ENCODE data around the gene ATP6V0A1.
"Not testable (repeated sequence)": the region's sequence is repeated elsewhere in the genome, so short reads cannot be mapped to it uniquely, and the experiment has no call there.

ATP6V0A1 gene

GRCh38 chr17:42451270-42451669 lies 7.4 kb upstream of the ATP6V0A1 start:
- CTCF ChIA-PET, H3K9me3 Mint-ChIP-seq, H3K36me3 Mint-ChIP-seq, H3K4me3 Mint-ChIP-seq, H3K27ac Mint-ChIP-seq, H3K4me1 Mint-ChIP-seq, DNase-seq: not testable (repeated sequence)
- H3K27me3 Mint-ChIP-seq: peaks cover 40% of the 10 kb centered on the region

- no peak for DNase-seq
- H3K27ac Mint-ChIP-seq: no peak overlapping the region
Observed at GRCh38 chr17:42453439-42453838, 5.2 kb upstream of the ATP6V0A1 start.

GRCh38 chr17:42454987-42455386 lies 3.7 kb upstream of the ATP6V0A1 start:
- H3K9me3 Mint-ChIP-seq, H3K36me3 Mint-ChIP-seq, H3K4me3 Mint-ChIP-seq, H3K27ac Mint-ChIP-seq, CTCF ChIA-PET, DNase-seq: not testable (repeated sequence)
- H3K4me1 Mint-ChIP-seq: peaks cover 37% of the 10 kb centered on the region
- H3K27me3 Mint-ChIP-seq: peaks cover 57% of the 10 kb centered on the region

More at GRCh38 chr17:42453439-42453838, 5.2 kb upstream of the ATP6V0A1 start:
- Mint-ChIP-seq H3K9me3 (no peaks in the 10 kb centered on the region), H3K27me3 (peaks cover 47% of the 10 kb centered on the region), H3K4me1 (peaks cover 22% of the 10 kb centered on the region), H3K4me3 (no peak overlapping the region), H3K36me3 (no peaks in the 10 kb centered on the region)
- CTCF ChIA-PET: no interaction called here

GRCh38 chr17:42456223-42457106 lies 2.2 kb upstream of the ATP6V0A1 start:
- peak overlapping the region; percentile 52 for H3K4me3 Mint-ChIP-seq
- CTCF ChIA-PET: interaction anchor here (0.7 to 1.5 kb wide), 4 partner anchors 15 to 71 kb away, joined by 3 to 4 read pairs (median 3); no protein-coding TSS in a partner anchor
- DNase-seq: peak; percentile 24
- H3K27ac Mint-ChIP-seq: peak overlapping the region; percentile 3
- H3K27me3 Mint-ChIP-seq: peaks cover 57% of the 10 kb centered on the region
- peaks cover 44% of the 10 kb centered on the region for H3K4me1 Mint-ChIP-seq
- no peaks in the 10 kb centered on the region for H3K9me3 Mint-ChIP-seq
- H3K36me3 Mint-ChIP-seq: peaks cover 1% of the 10 kb centered on the region

- DNase-seq: no peak
- Mint-ChIP-seq H3K4me3 (peak overlapping the region; percentile 58), H3K9me3 (no peaks in the 10 kb centered on the region), H3K36me3 (peaks cover 1% of the 10 kb centered on the region), H3K4me1 (peaks cover 44% of the 10 kb centered on the region), H3K27me3 (peaks cover 58% of the 10 kb centered on the region), H3K27ac (peak overlapping the region; percentile 11)
- CTCF ChIA-PET: interaction anchor here (1.5 kb wide), 1 partner anchor 70 kb away, joined by 4 read pairs; no protein-coding TSS in a partner anchor
Observed at GRCh38 chr17:42457107-42457792, 1.4 kb upstream of the ATP6V0A1 start.

GRCh38 chr17:42459256-42459800 lies 650 bp downstream of the ATP6V0A1 start:
- peaks cover 1% of the 10 kb centered on the region for H3K36me3 Mint-ChIP-seq
- peaks cover 44% of the 10 kb centered on the region for H3K4me1 Mint-ChIP-seq
- peak overlapping the region; percentile 29 for H3K27ac Mint-ChIP-seq
- CTCF ChIA-PET: interaction anchor here (0.6 to 2.3 kb wide), 6 partner anchors 21 to 68 kb away, joined by 3 to 5 read pairs (median 4); partner anchors contain the start of gene CAVIN1
- H3K9me3 Mint-ChIP-seq: no peaks in the 10 kb centered on the region
- peak overlapping the region; percentile 85 for H3K4me3 Mint-ChIP-seq
- peak; percentile 36 for DNase-seq
- H3K27me3 Mint-ChIP-seq: peaks cover 37% of the 10 kb centered on the region

- Mint-ChIP-seq H3K36me3 (peaks cover 1% of the 10 kb centered on the region), H3K9me3 (no peaks in the 10 kb centered on the region), H3K4me1 (peaks cover 44% of the 10 kb centered on the region), H3K4me3 (peak overlapping the region; percentile 85), H3K27me3 (peaks cover 32% of the 10 kb centered on the region), H3K27ac (peak overlapping the region; percentile 29)
- CTCF ChIA-PET: interaction anchor here (0.6 to 2.3 kb wide), 7 partner anchors 21 to 238 kb away, joined by 3 to 5 read pairs (median 3); partner anchors contain the start of gene CAVIN1
- peak; percentile 41 for DNase-seq
Observed at GRCh38 chr17:42459801-42460281, 1.2 kb downstream of the ATP6V0A1 start.

GRCh38 chr17:42460371-42460770 lies 1.7 kb downstream of the ATP6V0A1 start:
- no peaks in the 10 kb centered on the region for H3K9me3 Mint-ChIP-seq
- peaks cover 43% of the 10 kb centered on the region for H3K4me1 Mint-ChIP-seq

GRCh38 chr17:42463976-42464400 lies 5.3 kb downstream of the ATP6V0A1 start:
- no peak for DNase-seq
- Mint-ChIP-seq H3K36me3 (peaks cover under 1% of the 10 kb centered on the region), H3K4me3 (no peak overlapping the region), H3K27ac (no peak overlapping the region), H3K27me3 (peaks cover 9% of the 10 kb centered on the region), H3K4me1 (peaks cover 17% of the 10 kb centered on the region), H3K9me3 (no peaks in the 10 kb centered on the region)
- CTCF ChIA-PET: interaction anchor here (0.6 to 0.7 kb wide), 2 partner anchors 157 to 726 kb away, joined by 3 to 4 read pairs; no protein-coding TSS in a partner anchor

More at GRCh38 chr17:42460371-42460770, 1.7 kb downstream of the ATP6V0A1 start:
- Mint-ChIP-seq H3K27me3 (peaks cover 26% of the 10 kb centered on the region), H3K4me3 (no peak overlapping the region), H3K27ac (no peak overlapping the region), H3K36me3 (peaks cover 1% of the 10 kb centered on the region)
- no peak for DNase-seq
- CTCF ChIA-PET: interaction anchor here (0.8 to 2.3 kb wide), 5 partner anchors 37 to 238 kb away, joined by 3 to 5 read pairs (median 4); partner anchors contain the start of gene CAVIN1

- H3K27ac Mint-ChIP-seq: no peak overlapping the region
- H3K9me3 Mint-ChIP-seq: no peaks in the 10 kb centered on the region
- no peak for DNase-seq
- H3K4me3 Mint-ChIP-seq: no peak overlapping the region
- CTCF ChIA-PET: no interaction called here
- no peaks in the 10 kb centered on the region for H3K36me3 Mint-ChIP-seq
- no peaks in the 10 kb centered on the region for H3K27me3 Mint-ChIP-seq
- no peaks in the 10 kb centered on the region for H3K4me1 Mint-ChIP-seq
Observed at GRCh38 chr17:42467889-42468288, 9.2 kb downstream of the ATP6V0A1 start.

GRCh38 chr17:42472709-42473521 lies 14.2 kb downstream of the ATP6V0A1 start:
- H3K36me3 Mint-ChIP-seq: peaks cover 9% of the 10 kb centered on the region
- H3K27me3 Mint-ChIP-seq: no peaks in the 10 kb centered on the region
- no peaks in the 10 kb centered on the region for H3K9me3 Mint-ChIP-seq
- CTCF ChIA-PET: no interaction called here
- H3K27ac Mint-ChIP-seq: no peak overlapping the region
- peaks cover 9% of the 10 kb centered on the region for H3K4me1 Mint-ChIP-seq
- no peak for DNase-seq
- no peak overlapping the region for H3K4me3 Mint-ChIP-seq

- H3K4me3 Mint-ChIP-seq: no peak overlapping the region
- H3K27me3 Mint-ChIP-seq: no peaks in the 10 kb centered on the region
- H3K27ac Mint-ChIP-seq: no peak overlapping the region
- H3K4me1 Mint-ChIP-seq: peaks cover 9% of the 10 kb centered on the region
- CTCF ChIA-PET: no interaction called here
- H3K9me3 Mint-ChIP-seq: no peaks in the 10 kb centered on the region
- DNase-seq: no peak
- peaks cover 9% of the 10 kb centered on the region for H3K36me3 Mint-ChIP-seq
Observed at GRCh38 chr17:42474276-42474675, 15.6 kb downstream of the ATP6V0A1 start.

- CTCF ChIA-PET: interaction anchor here (0.6 kb wide), 1 partner anchor 379 kb away, joined by 3 read pairs; no protein-coding TSS in a partner anchor
- peaks cover 9% of the 10 kb centered on the region for H3K4me1 Mint-ChIP-seq
- H3K4me3 Mint-ChIP-seq: no peak overlapping the region
- H3K36me3 Mint-ChIP-seq: peaks cover 9% of the 10 kb centered on the region
- DNase-seq: no peak
- H3K9me3 Mint-ChIP-seq: no peaks in the 10 kb centered on the region
- H3K27me3 Mint-ChIP-seq: no peaks in the 10 kb centered on the region
- no peak overlapping the region for H3K27ac Mint-ChIP-seq
Observed at GRCh38 chr17:42475121-42475520, 16.4 kb downstream of the ATP6V0A1 start.

All from activated naive CD4-positive, alpha-beta T cell treated with anti-CD3 and anti-CD28 coated beads, Interleukin-2, amount 10 ng/mL, durations not matched to agents 7 days and 5 days (primary cell).